Activated CD8-positive, alpha-beta T cell treated with anti-CD3 and anti-CD28 coated beads for 36 hours (primary cell): ENCODE data around the gene FASN. TPM values are rescaled to one million over a fixed set of nuclear protein-coding genes. Genes with fewer than 3 reads are reported as not detected.

Experiments used
- ATAC-seq: fragments of 200-7000 bp; cut with Tn5 transposase; one replicate; pipeline ENCODE4 v1.10.0; 2021; ENCODE audit warnings: mild to moderate bottlenecking, moderate library complexity
- CTCF ChIA-PET: fragments of 350-600 bp; sonication (Branson Sonifier 250); formaldehyde crosslinking; loops from one replicate; lab custom pipeline; 2021; ENCODE audit warnings: antibody characterized with exemption; lab: Charles Lee
- POLR2A ChIA-PET: fragments of 350-600 bp; sonication (Branson Sonifier 250); formaldehyde crosslinking; loops from one replicate; lab custom pipeline; 2021; ENCODE audit warnings: antibody characterized with exemption; lab: Charles Lee
- DNase-seq: peaks from one replicate; pipeline ENCODE4 v3.0.0-alpha.2; 2020
- H3K27ac Mint-ChIP-seq: one replicate; pipeline ENCODE4 v1.8.0; 2021; ENCODE audit warnings: mild to moderate bottlenecking, mixed read lengths
- H3K27me3 Mint-ChIP-seq: one replicate; pipeline ENCODE4 v1.8.0; 2021; ENCODE audit warnings: mixed read lengths
- H3K36me3 Mint-ChIP-seq: one replicate; pipeline ENCODE4 v1.8.0; 2021; ENCODE audit warnings: low read depth, mixed read lengths
- H3K4me1 Mint-ChIP-seq: one replicate; pipeline ENCODE4 v1.8.0; 2021; ENCODE audit warnings: low read depth, mixed read lengths
- H3K4me3 Mint-ChIP-seq: one replicate; pipeline ENCODE4 v1.8.0; 2021; ENCODE audit warnings: mild to moderate bottlenecking, moderate library complexity, mixed read lengths
- H3K9me3 Mint-ChIP-seq: one replicate; pipeline ENCODE4 v1.8.0; 2021; ENCODE audit warnings: mixed read lengths
- CTCF ChIP-seq: fragments of 200-600 bp; IDR thresholded peaks from one replicate; pipeline ENCODE4 v1.8.0; 2022; ENCODE audit warnings: antibody characterized with exemption, mild to moderate bottlenecking
- intact Hi-C: fragments of 100-400 bp; cut with micrococcal nuclease; formaldehyde crosslinking; loops from one replicate; pipeline ENCODE4 v1.10.0; 2022
- total RNA-seq, 2 experiments: library from RNA; stranded (reverse); gene quantifications; one replicate each; pipeline ENCODE4 v1.2.3, GENCODE V29; 2021

FASN gene
- total RNA-seq, 2 experiments from 2014 or later: 250 to 260 TPM

GRCh38 chr17:82031885-82032627 is 66.0 kb downstream of the FASN start:
- intact Hi-C loops: no loop called here
- peak overlapping the region; percentile 47 for H3K4me3 Mint-ChIP-seq
- no peaks in the 10 kb centered on the region for H3K9me3 Mint-ChIP-seq
- ATAC-seq (peak; percentile 48), DNase-seq (peak; percentile 53)
- H3K36me3 Mint-ChIP-seq: peaks cover 6% of the 10 kb centered on the region
- H3K27ac Mint-ChIP-seq: no peak overlapping the region
- no peaks in the 10 kb centered on the region for H3K27me3 Mint-ChIP-seq
- TF ChIP-seq CTCF: no peak
- H3K4me1 Mint-ChIP-seq: peaks cover 13% of the 10 kb centered on the region
- POLR2A ChIA-PET: no interaction called here
- CTCF ChIA-PET: interaction anchor here (1.1 to 3.8 kb wide), 2 partner anchors 9 to 73 kb away, joined by 3 to 18 read pairs; partner anchors contain the start of genes CENPX and LRRC45

- intact Hi-C loops: no loop called here
- peaks cover 6% of the 10 kb centered on the region for H3K36me3 Mint-ChIP-seq
- ChIA-PET POLR2A (interaction anchor here (1.3 kb wide), 1 partner anchor 114 kb away, joined by 3 read pairs; no protein-coding TSS in a partner anchor), CTCF (interaction anchor here (1.3 to 3.8 kb wide), 7 partner anchors 11 to 123 kb away, joined by 4 to 28 read pairs (median 18); partner anchors contain the start of gene DUS1L)
- H3K27ac Mint-ChIP-seq: no peak within 1 kb of the TSS
- peak within 1 kb of the TSS; percentile 73 for H3K4me3 Mint-ChIP-seq
- no peaks in the 10 kb centered on the region for H3K9me3 Mint-ChIP-seq
- DNase-seq (no peak), ATAC-seq (peak; percentile 49)
- no peaks in the 10 kb centered on the region for H3K27me3 Mint-ChIP-seq
- no peak for TF ChIP-seq CTCF
- peaks cover 11% of the 10 kb centered on the region for H3K4me1 Mint-ChIP-seq
These were observed 66.6 kb downstream of the FASN start, which contains the start of gene RAC3 for GRCh38 chr17:82031303-82031884. Gene RAC3, plus strand, starts transcription at chr17:82031678. Its CDS starts 84 bp downstream, at chr17:82031762.

GRCh38 chr17:82030470-82031302 is 67.3 kb downstream of the FASN start:
- Mint-ChIP-seq H3K27ac (no peak overlapping the region), H3K9me3 (no peaks in the 10 kb centered on the region), H3K27me3 (no peaks in the 10 kb centered on the region), H3K4me1 (peaks cover 7% of the 10 kb centered on the region), H3K4me3 (peak overlapping the region; percentile 73), H3K36me3 (peaks cover 5% of the 10 kb centered on the region)
- TF ChIP-seq CTCF: peak; percentile 100
- peak; percentile 87 for ATAC-seq
- intact Hi-C loops: no loop called here
- ChIA-PET POLR2A (interaction anchor here (0.9 to 1.7 kb wide), 7 partner anchors 9 to 160 kb away, joined by 3 to 8 read pairs (median 5); partner anchors contain the start of genes ARHGDIA, CENPX and DUS1L), CTCF (interaction anchor here (0.6 to 3.8 kb wide), 39 partner anchors 8 to 462 kb away, joined by 3 to 28 read pairs (median 4); partner anchors contain the start of genes ASPSCR1, CD7, DUS1L and FASN)
- peak; percentile 85 for DNase-seq

- intact Hi-C loops: loop anchor here (10.0 kb wide), 1 partner anchor 125 kb away; no protein-coding TSS in a partner anchor
- Mint-ChIP-seq H3K27me3 (no peaks in the 10 kb centered on the region), H3K4me3 (no peak overlapping the region), H3K9me3 (no peaks in the 10 kb centered on the region), H3K4me1 (peaks cover 7% of the 10 kb centered on the region), H3K36me3 (no peaks in the 10 kb centered on the region), H3K27ac (no peak overlapping the region)
- no peak for TF ChIP-seq CTCF
- POLR2A ChIA-PET: interaction anchor here (0.8 to 1.7 kb wide), 9 partner anchors 8 to 160 kb away, joined by 3 to 8 read pairs (median 4); partner anchors contain the start of genes ARHGDIA, CENPX and DUS1L
- ATAC-seq: no peak
- no peak for DNase-seq
- CTCF ChIA-PET: interaction anchor here (0.7 to 3.8 kb wide), 39 partner anchors 10 to 463 kb away, joined by 3 to 28 read pairs (median 4); partner anchors contain the start of genes ASPSCR1, CD7, DUS1L and FASN
These were observed 68.0 kb downstream of the FASN start for GRCh38 chr17:82029990-82030469.
